SK-N-SH (cell line): Measurements from ENCODE around the gene ACTN2.

Experiments
- CTCF ChIP-seq: fragments of 200-600 bp; sonication (generic); IDR thresholded peaks from 2 replicates; pipeline ENCODE4 v1.6.1; 2017; ENCODE audit warnings: antibody characterized with exemption, mild to moderate bottlenecking, moderate library complexity
- EP300 ChIP-seq, 2 experiments: IDR thresholded peaks; 2 replicates each; pipeline versions ENCODE4 v1.4.0 to v1.6.1; 2012; ENCODE audit warnings: borderline replicate concordance in 1 of 2, low read depth in 1 of 2, low read length in 1 of 2
- JUND ChIP-seq: IDR thresholded peaks from 2 replicates; pipeline ENCODE4 v1.4.0; 2012
- MAX ChIP-seq: IDR thresholded peaks from 2 replicates; pipeline ENCODE4 v1.4.0; 2012; ENCODE audit warnings: low read depth
- RFX5 ChIP-seq: IDR thresholded peaks from 2 replicates; pipeline ENCODE4 v1.6.1; 2012; ENCODE audit warnings: mild to moderate bottlenecking, improper control_type of control experiment, low read length
- USF2 ChIP-seq: fragments of 150-350 bp; IDR thresholded peaks from 2 replicates; pipeline ENCODE4 v1.6.1; 2017; ENCODE audit warnings: antibody characterized with exemption, low read length, low read depth, borderline replicate concordance
- YY1 ChIP-seq: IDR thresholded peaks from 2 replicates; pipeline ENCODE4 v1.4.0; 2012; ENCODE audit warnings: low read depth, mild to moderate bottlenecking
- ZBTB33 ChIP-seq: IDR thresholded peaks from 2 replicates; pipeline ENCODE4 v1.4.0; 2012; ENCODE audit warnings: low read depth, borderline replicate concordance

- TF ChIP-seq USF2 (no peak), MAX (no peak), CTCF (no peak), ZBTB33 (no peak), JUND (no peak), YY1 (no peak), EP300 (IDR thresholded peaks at IDR 0.05; ENCODE audit: borderline replicate concordance in 1 of 2, low read depth in 1 of 2, low read length in 1 of 2) (no peak), RFX5 (no peak)
These were observed 37.8 kb downstream of the ACTN2 start for GRCh38 chr1:236724049-236724448.
